Liver (tissue), 9 donors: ENCODE results near the gene OSCAR. TPM values are rescaled to one million over a fixed set of nuclear protein-coding genes. Genes with fewer than 3 reads are reported as not detected.
"Not testable (repeated sequence)": the region's sequence is repeated elsewhere in the genome, so short reads cannot be mapped to it uniquely, and the experiment has no call there.

Experiments used
- DNase-seq: peaks from one replicate; pipeline ENCODE4 v3.0.0-alpha.2; 2017; ENCODE audit warnings: low spot score
- H3K27ac ChIP-seq, 2 donors: one replicate each; pipeline ENCODE4 v1.7.0; 2013; ENCODE audit warnings: inconsistent platforms in 2 of 2, low read length in 2 of 2, control low read depth in 1 of 2, low read depth in 1 of 2, mild to moderate bottlenecking in 1 of 2
- H3K27me3 ChIP-seq, 4 donors: one replicate each; pipeline versions ENCODE4 v1.6.1 to v1.7.0; 2013; ENCODE audit warnings: low read length in 3 of 4, inconsistent platforms in 1 of 4, mild to moderate bottlenecking in 1 of 4, moderate library complexity in 1 of 4; ENCODE audit not compliant: control insufficient read depth in 4 of 4, insufficient read depth in 4 of 4
- H3K36me3 ChIP-seq, 4 donors: one replicate each; pipeline versions ENCODE4 v1.6.1 to v1.7.0; 2013; ENCODE audit warnings: low read length in 3 of 4, mild to moderate bottlenecking in 3 of 4, low read depth in 1 of 4, moderate library complexity in 1 of 4; ENCODE audit not compliant: control insufficient read depth in 4 of 4, insufficient read depth in 3 of 4
- H3K4me1 ChIP-seq, 4 donors: one replicate each; pipeline versions ENCODE4 v1.6.1 to v1.7.0; 2013; ENCODE audit warnings: low read length in 3 of 4, mild to moderate bottlenecking in 3 of 4, moderate library complexity in 1 of 4; ENCODE audit not compliant: control insufficient read depth in 4 of 4, insufficient read depth in 4 of 4
- H3K4me3 ChIP-seq, 3 donors: one replicate each; pipeline versions ENCODE4 v1.6.1 to v1.7.0; 2013; ENCODE audit warnings: low read length in 3 of 3, control low read depth in 1 of 3, low read depth in 1 of 3, mild to moderate bottlenecking in 1 of 3
- H3K9ac ChIP-seq, 2 donors: one replicate each; pipeline ENCODE4 v1.7.0; 2013; ENCODE audit warnings: low read length in 2 of 2, mild to moderate bottlenecking in 2 of 2, moderate library complexity in 2 of 2, control low read depth in 1 of 2, low read depth in 1 of 2
- H3K9me3 ChIP-seq, 4 donors: one replicate each; pipeline versions ENCODE4 v1.6.1 to v1.7.0; 2013; ENCODE audit warnings: low read length in 3 of 4; ENCODE audit not compliant: control insufficient read depth in 4 of 4
- FOXA2 ChIP-seq: IDR thresholded peaks from 2 replicates; pipeline ENCODE4 v1.6.1; 2016; ENCODE audit warnings: antibody characterized with exemption
- GABPA ChIP-seq, 2 donors: IDR thresholded peaks in 1 of 2; conservative IDR thresholded peaks in 1 of 2; 2 replicates each; pipeline ENCODE4 v1.6.1; 2016; ENCODE audit warnings: antibody characterized with exemption in 2 of 2, mild to moderate bottlenecking in 1 of 2, moderate library complexity in 1 of 2
- HNF4A ChIP-seq, 2 donors: conservative IDR thresholded peaks; 2 replicates each; pipeline ENCODE4 v1.6.1; 2016; ENCODE audit warnings: antibody characterized with exemption in 2 of 2, mild to moderate bottlenecking in 2 of 2
- JUND ChIP-seq, 2 donors: IDR thresholded peaks; 2 replicates each; pipeline ENCODE4 v1.6.1; 2016; ENCODE audit warnings: antibody characterized with exemption in 2 of 2
- SP1 ChIP-seq: IDR thresholded peaks from 2 replicates; pipeline ENCODE4 v1.6.1; 2018; ENCODE audit warnings: antibody characterized with exemption, mild to moderate bottlenecking
- YY1 ChIP-seq: IDR thresholded peaks from 2 replicates; pipeline ENCODE4 v1.6.1; 2016; ENCODE audit warnings: antibody characterized with exemption, mild to moderate bottlenecking
- WGBS: extraction: QIAGEN DNeasy Blood & Tissue Kit; methylation state at CpG from one replicate; pipeline ENCODE4 v1.1.7; 2013; 5-methylcytosine and 5-hydroxymethylcytosine counted together
- polyA plus RNA-seq, 2 donors: library from polyadenylated mRNA; stranded (reverse) in 1 of 2; unstranded in 1 of 2; fragments of 200-250 nt in 1 of 2; fragments of >200 nt in 1 of 2; fragmentation: Nextera tagmentation in 1 of 2; extraction: Ambion mirVana in 1 of 2; gene quantifications; one replicate each; pipeline versions ENCODE4 v1.2.1 to v1.2.3, GENCODE V29; 2013 to 2015
- total RNA-seq, 2 donors: library from RNA; depleted of rRNA; stranded (reverse); fragments of >200 nt; gene quantifications; one replicate each; pipeline ENCODE4 v1.2.3, GENCODE V29; 2014
- TF ChIP-seq, protein P1 (sequence below): IDR thresholded peaks from 2 replicates; pipeline ENCODE4 v1.6.1; 2016; ENCODE audit warnings: antibody characterized with exemption
- TF ChIP-seq, protein P2 (sequence below): IDR thresholded peaks from 2 replicates; pipeline ENCODE4 v1.6.1; 2016; ENCODE audit warnings: antibody characterized with exemption
- donor health status: healthy.
- donor health status: healthy.
- donor health status: healthy.
- donor health status: healthy.
- donor health status: healthy.

The OSCAR gene
- total and polyA plus RNA-seq, 4 donors: 0.60 to 2.0 (median 0.83) TPM

DNA sequence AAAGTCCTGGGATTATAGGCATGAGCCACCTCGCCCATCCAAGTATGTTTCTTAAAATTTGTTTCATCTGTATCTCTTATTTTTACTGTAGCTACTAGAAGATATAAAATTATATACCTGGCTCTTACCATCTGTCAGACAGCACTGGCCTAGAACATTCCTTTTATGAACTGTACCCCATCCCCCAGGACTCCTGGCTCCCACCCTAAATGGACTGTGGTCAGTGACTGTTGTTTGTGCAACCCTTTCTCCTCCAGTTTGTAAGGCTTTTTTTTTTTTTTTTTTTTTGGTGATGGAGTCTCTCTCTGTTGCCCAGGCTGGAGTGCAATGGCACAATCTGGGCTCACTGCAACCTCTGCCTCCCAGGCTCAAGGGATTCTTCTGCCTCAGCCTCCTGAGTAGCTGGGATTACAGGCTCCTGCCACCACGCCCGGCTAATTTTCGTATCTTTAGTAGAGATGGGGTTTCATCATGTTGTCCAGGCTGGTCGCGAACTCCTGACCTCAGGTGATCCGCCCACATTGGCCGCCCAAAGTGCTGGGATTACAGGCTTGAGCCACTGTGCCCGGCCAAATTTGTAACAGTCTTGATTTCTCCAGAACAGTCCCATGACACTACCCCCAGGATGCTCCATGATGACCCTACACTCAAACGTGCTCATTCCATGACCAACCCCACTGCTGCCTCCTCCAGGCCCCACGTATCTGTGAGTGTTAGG is 4.6 kb upstream of the OSCAR start:
- Histone ChIP-seq H3K27ac (no peak overlapping the region), H3K9me3 (no peaks in the 10 kb centered on the region), H3K4me3 (no peak overlapping the region), H3K4me1 (peaks cover 0 to 24% (median 9%) of the 10 kb centered on the region in 4 donors), H3K27me3 (no peaks in the 10 kb centered on the region), H3K9ac (no peak overlapping the region), H3K36me3 (peaks cover 11 to 37% (median 15%) of the 10 kb centered on the region in 4 donors)
- no peak for TF ChIP-seq HNF4A (conservative IDR thresholded peaks at IDR 0.05)
- 73% methylated on average over 11 of the region's 11 CpGs for WGBS
- no peak for DNase-seq

DNA sequence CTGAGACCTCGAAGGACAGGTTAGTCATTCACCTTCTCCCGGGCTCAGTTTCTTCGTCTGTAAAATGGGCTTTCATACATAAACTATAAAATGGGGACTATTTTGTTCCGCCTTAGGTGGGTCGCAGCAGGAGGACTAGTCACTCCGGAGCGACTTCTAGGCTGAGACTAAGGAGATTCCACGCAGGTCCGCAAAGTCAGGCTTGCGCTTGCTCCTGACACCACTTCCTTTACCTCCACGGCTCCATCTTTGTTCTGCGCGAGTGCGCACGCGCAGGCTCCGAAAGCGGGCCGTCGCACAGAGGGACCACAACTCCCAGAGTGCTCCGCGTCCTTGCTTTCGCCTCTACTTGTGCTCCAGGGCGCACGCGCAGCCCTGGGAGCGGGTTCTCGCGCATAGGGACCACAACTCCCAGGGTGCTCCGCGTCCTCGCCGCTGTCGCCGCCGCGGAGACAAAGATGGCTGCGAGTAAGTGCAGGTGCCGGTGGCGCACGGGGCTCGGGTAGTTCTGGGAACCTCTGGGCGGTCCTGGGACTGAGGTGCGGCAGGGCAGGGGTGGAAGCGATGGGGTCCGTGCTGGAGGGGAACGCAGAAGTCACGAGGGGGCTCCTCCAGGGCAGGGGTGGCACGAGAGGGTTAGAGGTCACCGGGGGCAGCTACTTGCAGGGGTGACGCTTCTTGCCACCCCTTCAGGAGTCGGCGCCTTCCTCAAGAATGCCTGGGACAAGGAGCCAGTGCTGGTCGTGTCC is 2.0 kb upstream of the OSCAR start, which contains the start of gene NDUFA3:
TSS of gene NDUFA3 (plus strand) at position 435 of the 749 bp plus-strand sequence. CDS start at position 459, 24 bp downstream.
- Histone ChIP-seq H3K9me3 (no peaks in the 10 kb centered on the region), H3K36me3 (peaks cover 0 to 15% (median 8%) of the 10 kb centered on the region in 4 donors), H3K4me3 (peak within 1 kb of the TSS; percentile 93 to 94 (median 94)), H3K9ac (peak within 1 kb of the TSS; percentile 26 to 81), H3K27ac (peak within 1 kb of the TSS; percentile 36 to 55), H3K4me1 (peaks cover 0 to 24% (median 9%) of the 10 kb centered on the region in 4 donors), H3K27me3 (no peaks in the 10 kb centered on the region)
- 3% methylated on average over 54 of the region's 54 CpGs for WGBS
- TF ChIP-seq, protein P1, sequence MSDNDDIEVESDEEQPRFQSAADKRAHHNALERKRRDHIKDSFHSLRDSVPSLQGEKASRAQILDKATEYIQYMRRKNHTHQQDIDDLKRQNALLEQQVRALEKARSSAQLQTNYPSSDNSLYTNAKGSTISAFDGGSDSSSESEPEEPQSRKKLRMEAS: peak; percentile 38
- TF ChIP-seq, protein P2, sequence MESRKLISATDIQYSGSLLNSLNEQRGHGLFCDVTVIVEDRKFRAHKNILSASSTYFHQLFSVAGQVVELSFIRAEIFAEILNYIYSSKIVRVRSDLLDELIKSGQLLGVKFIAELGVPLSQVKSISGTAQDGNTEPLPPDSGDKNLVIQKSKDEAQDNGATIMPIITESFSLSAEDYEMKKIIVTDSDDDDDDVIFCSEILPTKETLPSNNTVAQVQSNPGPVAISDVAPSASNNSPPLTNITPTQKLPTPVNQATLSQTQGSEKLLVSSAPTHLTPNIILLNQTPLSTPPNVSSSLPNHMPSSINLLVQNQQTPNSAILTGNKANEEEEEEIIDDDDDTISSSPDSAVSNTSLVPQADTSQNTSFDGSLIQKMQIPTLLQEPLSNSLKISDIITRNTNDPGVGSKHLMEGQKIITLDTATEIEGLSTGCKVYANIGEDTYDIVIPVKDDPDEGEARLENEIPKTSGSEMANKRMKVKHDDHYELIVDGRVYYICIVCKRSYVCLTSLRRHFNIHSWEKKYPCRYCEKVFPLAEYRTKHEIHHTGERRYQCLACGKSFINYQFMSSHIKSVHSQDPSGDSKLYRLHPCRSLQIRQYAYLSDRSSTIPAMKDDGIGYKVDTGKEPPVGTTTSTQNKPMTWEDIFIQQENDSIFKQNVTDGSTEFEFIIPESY: peak; percentile 96
- no peak for TF ChIP-seq FOXA2
- peak; percentile 99 for TF ChIP-seq YY1
- peak in 1 of 2 donors; percentile 80 for TF ChIP-seq GABPA (IDR thresholded peaks at IDR 0.05 in 1 of 2, conservative IDR thresholded peaks at IDR 0.05 in 1 of 2)
- no peak for TF ChIP-seq JUND (IDR thresholded peaks at IDR 0.05)
- TF ChIP-seq SP1: peak; percentile 28
- peak; percentile 96 for DNase-seq

DNA sequence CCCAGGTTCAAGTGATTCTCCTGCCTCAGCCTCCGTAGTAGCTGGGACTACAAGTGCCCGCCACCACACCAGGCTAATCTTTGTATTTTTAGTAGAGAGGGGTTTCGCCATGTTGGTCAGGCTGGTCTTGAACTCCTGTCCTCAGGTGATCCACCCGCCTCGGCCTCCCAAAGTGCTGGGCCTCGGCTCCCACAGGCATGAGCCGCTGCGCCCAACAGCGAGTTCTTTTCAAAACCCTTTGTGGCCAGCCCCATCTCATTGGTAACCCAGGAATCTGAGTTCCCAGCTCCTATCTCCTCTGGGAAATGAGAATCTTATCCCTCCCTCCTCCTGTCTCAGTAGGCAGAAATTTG is 724 bp downstream of the OSCAR start:
- not testable (repeated sequence) for DNase-seq, H3K4me3 ChIP-seq, H3K9ac ChIP-seq, H3K36me3 ChIP-seq, H3K9me3 ChIP-seq, H3K27me3 ChIP-seq, H3K27ac ChIP-seq
- H3K4me1 ChIP-seq: peaks cover 5 to 21% (median 13%) of the 10 kb centered on the region in 4 donors
- 74% methylated on average over 9 of the region's 9 CpGs for WGBS
